AG10803 (cell line): ENCODE measurements around the gene ATP5PD.
A peak's percentile ranks its signal among the peaks of the same experiment; 100 is the strongest.

Experiments used
- DNase-seq: peaks from one replicate; pipeline ENCODE4 v3.0.0; 2010; ENCODE audit warnings: low read depth
- H3K4me3 ChIP-seq: 2 replicates; pipeline ENCODE4 v1.5.1; 2011; ENCODE audit warnings: mild to moderate bottlenecking, low read length, control low read depth
- CTCF ChIP-seq: conservative IDR thresholded peaks from 2 replicates; pipeline ENCODE4 v1.5.1; 2011; ENCODE audit warnings: mild to moderate bottlenecking, low read length, control low read depth, inconsistent platforms

The ATP5PD gene

GRCh38 chr17:75088465-75089417, 42.0 kb upstream of the ATP5PD start:
- DNase-seq = peak; percentile 44
- TF ChIP-seq CTCF = peak; percentile 18
- peak overlapping the region; percentile 72 for H3K4me3 ChIP-seq

- no peak for TF ChIP-seq CTCF
- DNase-seq = peak; percentile 87
- H3K4me3 ChIP-seq = peak within 1 kb of the TSS; percentile 72
Measured at GRCh38 chr17:75087558-75088453, 41.0 kb upstream of the ATP5PD start, which contains the start of gene SLC16A5. Gene SLC16A5, plus strand, starts transcription at chr17:75087954. Its CDS starts 5,683 bp downstream, at chr17:75093637.

DNA sequence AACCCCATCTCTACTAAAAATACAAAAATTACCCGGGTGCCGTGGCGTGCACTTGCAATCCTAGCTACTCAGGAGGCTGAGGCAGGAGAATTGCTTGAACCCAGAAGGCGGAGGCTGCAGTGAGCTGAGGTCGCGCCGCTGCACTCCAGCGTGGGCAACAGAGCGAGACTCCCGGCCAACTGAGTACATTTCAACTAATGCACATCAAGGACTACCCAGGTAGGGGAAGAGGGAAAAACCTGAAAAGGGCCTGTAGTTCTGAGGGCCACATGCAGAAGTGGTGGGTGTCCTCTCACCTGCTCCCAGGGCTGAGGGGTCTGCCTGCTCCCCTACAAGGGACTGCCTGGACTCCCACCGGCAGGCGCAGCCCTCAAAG, 40.4 kb upstream of the ATP5PD start:
- H3K4me3 ChIP-seq = peak overlapping the region; percentile 72
- no peak for DNase-seq
- TF ChIP-seq CTCF = no peak

DNA sequence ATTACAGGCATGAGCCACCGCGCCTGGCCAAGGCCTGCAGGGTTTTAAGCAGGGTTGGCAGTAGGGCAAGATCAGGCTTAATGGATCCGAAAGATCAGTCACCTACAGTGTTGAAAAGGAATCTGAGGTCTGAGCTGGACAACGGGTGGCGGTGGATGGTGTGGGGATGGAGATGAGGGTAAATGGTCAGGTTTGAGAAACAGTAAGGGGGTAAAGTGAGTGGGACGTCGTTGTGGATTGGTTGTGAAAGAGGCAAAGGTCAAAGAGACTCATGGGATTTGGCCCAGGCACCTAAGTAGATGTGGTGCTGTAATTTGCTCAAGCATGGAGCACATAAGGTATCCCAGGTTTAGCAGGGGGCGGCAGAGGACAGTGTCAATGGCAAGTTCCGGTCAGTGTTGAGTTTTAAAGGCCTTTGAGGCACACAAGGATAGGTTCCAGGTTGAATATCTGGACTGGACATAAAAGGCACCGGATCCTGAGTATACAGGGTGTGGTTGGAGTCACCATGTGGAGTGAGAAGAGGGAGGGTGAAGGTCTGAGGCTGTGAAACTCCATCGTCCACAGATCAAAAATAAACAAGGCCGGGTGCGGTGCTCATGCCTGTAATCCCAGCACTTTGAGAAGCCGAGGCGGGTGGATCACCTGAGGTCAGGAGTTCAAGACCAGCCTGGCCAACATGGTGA, 39.9 kb upstream of the ATP5PD start:
- DNase-seq = no peak
- no peak overlapping the region for H3K4me3 ChIP-seq
- no peak for TF ChIP-seq CTCF

DNA sequence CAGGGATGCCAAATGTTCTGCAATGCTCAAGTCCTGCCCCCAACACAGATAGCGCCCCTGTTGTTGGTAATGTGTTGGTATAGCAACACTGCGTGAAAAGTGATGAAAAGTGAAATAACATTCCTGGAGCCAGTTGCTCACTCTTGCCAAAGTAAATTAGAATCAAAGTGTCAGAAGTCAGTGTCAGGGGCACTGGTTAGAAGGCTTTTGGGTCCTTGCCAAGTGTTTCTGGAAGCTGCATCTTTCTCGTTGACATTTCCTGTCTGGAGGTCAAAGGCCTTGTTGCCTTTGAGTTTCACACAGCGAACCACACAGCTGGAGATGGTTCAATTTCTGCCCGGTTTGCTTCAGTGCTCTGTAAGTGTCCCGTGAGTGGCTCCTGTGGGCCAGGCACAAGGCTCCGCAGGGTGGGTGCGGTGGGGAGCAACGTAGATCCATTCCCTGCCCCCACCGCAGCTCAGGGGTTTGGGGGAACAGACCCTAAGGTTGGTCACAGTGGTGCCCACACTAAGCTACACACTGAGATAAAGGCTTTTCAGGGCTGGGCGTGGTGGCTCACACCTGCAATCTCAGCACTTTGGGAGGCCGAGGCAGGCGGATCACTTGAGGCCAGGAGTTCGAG, 37.4 kb upstream of the ATP5PD start:
- DNase-seq = no peak
- no peak overlapping the region for H3K4me3 ChIP-seq
- no peak for TF ChIP-seq CTCF

- no peak for DNase-seq
- TF ChIP-seq CTCF = no peak
- no peak overlapping the region for H3K4me3 ChIP-seq
Measured at GRCh38 chr17:75082683-75083082, 35.9 kb upstream of the ATP5PD start.
